ENCODE data around the gene STK11.

DNA sequence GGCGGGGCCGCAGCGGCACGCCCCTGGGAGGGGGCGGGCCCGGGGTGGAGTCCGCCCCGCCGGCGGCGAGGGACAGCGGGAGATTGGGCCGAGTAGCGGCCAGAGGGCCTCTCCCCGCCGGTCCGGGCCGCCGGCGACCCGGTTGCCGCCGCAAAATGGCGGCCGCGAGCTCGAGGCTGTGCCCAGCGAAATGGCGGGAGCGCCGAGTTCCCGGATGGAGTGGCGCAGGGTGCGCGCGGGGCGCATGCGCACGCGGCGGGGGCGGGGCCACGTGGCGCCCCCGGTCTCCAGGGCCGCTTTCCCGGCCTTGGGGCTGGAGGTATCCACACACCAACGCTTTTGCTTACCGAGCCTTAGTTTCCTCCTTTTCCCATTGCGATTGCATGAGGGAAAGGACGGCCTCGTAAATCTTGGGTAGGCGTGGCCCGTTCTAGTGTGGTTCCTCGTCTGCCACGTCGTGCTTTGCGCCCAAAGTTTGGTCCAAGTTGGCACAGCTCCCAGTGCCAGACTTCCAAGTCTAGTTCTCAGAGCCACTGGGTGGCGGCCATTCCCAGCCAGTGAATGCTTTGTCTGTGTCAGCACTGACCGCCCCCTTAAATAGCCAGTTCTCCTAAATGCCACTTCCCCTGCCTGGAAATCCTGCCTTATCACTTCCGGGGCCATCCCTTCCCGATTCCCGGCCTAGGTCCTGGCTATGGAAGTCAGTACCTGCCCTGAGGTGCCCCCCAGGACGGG lies 64.1 kb downstream of the STK11 start:
- TF ChIP-seq EZH2 (IDR thresholded peaks at IDR 0.05) (no peak), CTCF (IDR thresholded peaks at IDR 0.05) (no peak)
